HG03280 (cell line): ENCODE data around the gene ABCB4.

ENCODE experiments used
- ATAC-seq: cut with Tn5 transposase; IDR thresholded peaks from one replicate; pipeline ENCODE4 v1.9.1; 2021; ENCODE audit warnings: mild to moderate bottlenecking, moderate library complexity; ENCODE audit not compliant: unreplicated experiment

The ABCB4 gene

DNA sequence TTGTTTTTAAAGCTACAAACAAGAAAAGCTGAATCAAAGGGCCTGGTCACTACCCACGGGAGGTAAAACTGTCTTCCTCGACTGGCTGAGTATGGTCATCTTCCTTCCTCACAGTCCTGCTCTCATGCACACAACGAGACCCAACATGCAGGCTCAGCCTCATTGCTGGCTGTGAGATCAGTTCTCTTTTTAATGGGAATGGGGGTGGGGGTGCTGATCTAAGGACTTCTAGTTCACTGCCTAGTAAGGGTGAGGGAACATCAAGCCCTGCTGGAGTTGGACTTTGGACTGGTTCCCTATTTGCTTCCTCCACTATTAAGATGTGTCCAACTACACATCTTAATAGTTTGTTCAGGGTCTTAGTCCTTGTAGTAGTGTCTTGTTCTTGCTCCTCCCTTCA, 48.2 kb downstream of the ABCB4 start:
- ATAC-seq: no peak

DNA sequence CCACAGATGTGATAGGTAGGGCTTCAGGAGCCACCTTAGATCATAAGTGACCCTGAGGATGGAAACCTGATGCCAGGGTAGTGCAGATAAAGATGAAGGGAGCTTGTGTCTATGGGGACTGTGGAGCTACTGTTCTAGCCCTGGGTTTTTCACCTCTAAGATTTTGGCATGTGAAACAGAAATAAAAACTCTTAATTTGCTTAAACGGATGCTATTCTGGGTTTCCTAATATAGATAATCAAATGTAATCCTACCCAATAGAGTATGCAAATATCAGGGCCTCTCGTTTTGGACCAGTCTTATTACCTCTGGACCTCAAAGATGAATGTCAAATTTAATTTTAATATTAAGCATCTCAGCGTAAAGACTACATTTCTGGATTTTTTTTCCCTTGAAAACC, 49.3 kb downstream of the ABCB4 start:
- peak; percentile 63 for ATAC-seq

DNA sequence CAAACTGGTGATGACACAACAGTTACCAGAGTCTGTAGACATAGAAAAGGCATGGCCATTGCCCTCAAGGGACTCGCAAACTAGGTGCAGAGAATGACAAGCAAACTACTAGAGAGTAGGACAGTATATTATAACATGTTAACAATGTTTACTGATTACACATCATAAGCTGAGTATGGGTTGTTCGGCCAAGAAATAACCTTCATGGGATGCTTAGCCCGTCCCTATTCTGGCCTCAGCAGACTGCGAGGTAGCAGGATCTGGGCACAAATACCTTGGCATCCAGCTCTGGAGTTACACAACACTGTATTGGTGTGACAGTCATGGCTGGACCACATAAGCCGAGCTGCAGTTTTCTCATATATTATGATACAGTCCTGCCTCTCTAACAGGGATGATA, 51.4 kb downstream of the ABCB4 start:
- no peak for ATAC-seq

DNA sequence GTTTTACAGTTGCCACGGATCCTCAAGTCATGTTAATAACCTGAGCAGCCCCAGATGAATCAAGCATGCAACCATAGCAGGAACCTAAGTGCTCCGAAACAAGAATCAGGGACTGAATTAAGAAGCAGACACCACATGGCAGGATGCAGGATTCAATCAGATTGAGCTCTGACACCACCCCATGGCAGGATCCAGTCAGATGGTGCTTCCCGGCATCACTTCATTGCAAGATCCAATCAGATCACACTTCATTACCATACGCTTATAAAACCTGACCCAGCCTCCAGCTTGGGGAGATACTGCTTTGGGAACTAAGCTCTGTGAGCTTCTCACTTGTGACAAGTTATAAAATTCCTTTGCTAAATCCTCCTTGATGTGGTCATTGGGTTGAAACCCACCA, 55.3 kb downstream of the ABCB4 start:
- no peak for ATAC-seq

DNA sequence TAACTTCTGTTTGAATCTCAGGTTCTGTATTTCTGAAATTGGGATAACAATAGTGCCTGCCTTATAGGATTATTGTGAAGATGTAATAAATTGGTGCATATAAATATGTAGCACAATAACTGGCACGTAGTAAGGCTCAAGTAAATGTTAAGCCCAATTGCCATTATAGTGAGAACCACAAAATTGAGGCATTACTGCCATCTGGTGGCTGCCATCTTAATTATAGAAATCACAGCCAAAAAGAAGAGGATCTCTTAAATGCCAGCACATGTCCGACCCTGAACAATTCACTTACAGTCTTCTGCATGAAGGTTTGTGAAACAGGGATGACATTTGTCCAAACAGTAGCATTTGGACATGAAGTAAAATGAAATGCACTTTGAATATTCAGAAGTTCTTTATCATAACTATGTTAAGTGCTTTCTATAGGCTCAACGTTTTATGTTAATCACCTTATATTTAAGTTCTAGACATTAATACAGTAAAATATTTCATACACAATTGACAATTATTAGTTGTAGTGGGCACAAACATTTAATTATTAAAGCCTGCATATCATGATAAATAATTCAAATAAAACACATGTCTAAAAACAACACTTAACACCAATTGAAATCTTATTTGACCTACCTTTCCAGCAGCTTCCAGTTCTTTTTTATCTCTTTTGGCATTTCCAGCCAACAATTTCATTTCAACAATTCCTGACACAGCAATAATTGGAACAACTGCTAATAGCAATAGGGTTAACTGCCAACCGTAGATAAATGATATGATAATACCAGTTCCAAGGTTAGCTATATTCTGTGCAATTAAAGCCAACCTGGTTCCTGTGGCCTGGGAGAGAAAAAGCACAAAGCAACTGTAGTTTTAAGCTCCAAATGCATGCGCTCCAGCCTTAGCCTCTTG, 58.5 kb downstream of the ABCB4 start:
- ATAC-seq: peak; percentile 69

DNA sequence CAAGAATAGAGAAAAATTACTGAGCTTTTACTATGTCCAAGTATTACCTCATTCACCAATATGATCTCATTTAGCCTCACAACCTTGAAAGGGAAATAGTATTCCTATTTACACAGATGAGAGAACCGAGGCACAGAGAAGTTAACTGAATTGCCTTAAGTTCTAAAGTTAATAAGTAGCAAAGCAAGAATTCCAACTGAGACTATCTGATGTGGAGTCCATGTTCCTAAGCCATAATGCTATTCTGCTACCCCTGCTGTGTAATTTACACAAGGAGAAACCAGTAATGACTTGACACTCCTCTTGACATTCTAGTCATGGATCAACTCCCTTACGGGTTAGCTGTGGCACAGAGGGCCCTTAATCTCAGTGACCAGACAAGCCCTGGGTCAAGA, 60.7 kb downstream of the ABCB4 start:
- no peak for ATAC-seq

DNA sequence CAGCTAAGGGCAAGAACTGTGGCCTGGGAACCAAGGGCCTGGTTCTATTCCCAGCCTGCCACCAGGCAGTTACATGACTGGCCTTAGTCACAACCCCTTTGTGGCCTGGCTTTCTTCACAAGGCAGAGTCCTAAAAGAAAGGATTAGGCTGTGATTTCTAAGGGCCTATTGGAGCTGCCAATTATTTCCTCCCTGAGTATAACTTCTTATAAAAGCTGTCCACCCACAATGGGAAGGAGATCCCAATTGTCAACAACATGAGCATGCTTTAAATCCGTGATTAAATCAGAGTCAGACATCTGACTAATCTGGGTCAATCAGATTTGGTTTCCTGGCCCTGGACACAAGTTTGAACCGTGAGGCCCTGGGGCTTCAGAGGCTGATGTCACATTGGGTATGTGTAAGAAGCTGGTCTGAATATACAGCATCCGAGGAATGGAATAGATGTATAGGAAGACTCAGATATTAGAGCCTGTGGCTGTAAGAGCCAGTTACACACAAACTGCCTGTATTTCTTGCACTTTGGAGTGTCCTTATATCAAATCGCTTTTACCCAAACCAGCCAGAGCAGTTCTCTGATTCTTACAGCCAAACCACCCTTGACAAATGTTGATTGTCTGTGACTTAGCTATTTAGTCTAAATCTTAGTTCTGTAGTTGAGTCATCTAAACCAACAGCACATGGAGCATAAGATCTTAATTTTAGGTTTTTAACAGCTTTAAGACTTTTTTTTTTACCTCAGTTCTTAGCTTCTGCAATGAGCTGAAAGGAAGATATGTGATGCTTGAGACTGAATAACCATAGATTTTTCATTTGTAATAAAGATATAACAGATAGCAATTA, 61.3 kb downstream of the ABCB4 start:
- ATAC-seq: no peak

DNA sequence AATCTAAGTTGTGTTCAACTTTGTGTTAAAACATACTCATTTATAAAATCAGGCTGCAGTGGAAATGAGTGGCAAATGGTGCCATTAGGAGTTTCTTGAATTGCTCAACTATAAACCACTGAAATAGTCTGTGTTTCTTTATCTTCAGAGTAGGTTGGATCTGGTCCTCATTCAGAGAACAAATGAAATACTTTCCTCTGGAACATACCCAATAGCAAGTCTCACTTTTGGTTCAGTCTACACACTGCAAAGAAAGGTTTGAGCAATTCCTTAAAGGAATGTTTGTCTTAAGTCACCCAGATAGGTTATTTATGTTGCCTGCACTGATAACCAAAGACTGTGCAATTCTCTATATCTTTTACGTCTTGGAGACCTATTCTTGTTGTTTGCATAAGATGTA, 62.5 kb downstream of the ABCB4 start:
- ATAC-seq: no peak

DNA sequence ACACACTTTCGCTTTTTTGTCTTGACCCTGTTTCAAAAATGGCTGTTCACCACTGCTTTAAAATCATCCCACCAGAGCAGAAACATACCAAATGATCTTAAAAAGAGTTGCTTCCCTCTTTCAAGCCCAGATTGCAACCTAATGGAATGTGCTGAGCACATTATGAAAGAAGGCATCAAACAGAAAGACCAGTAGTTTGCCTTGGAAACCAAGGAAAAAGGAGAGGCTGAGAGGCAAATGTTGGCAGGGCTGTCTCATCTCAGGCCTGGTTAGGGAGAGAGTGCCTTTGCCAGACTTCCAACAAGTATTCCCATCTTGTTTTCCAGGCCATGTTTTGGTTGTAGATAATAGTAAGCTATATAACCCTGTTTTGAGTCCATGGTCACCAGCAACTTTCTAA, 64.3 kb downstream of the ABCB4 start:
- no peak for ATAC-seq

DNA sequence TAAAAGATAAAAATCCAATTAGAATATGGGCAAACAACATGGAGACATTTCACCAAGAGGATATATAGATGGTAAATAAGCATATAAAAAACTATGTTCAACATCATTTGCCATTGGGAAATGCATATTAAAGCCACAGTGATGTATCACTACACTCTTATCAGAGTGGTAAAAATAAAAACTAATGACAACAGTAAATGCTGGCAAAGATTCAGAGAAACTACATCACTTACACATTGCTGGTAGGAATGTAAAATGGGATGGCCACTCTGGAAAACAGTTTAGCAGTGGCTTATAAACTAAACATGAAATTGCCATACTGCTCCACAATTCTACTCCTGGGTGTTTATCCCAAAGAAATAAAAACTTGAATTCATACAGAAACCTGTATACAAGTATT, 70.8 kb downstream of the ABCB4 start:
- no peak for ATAC-seq

DNA sequence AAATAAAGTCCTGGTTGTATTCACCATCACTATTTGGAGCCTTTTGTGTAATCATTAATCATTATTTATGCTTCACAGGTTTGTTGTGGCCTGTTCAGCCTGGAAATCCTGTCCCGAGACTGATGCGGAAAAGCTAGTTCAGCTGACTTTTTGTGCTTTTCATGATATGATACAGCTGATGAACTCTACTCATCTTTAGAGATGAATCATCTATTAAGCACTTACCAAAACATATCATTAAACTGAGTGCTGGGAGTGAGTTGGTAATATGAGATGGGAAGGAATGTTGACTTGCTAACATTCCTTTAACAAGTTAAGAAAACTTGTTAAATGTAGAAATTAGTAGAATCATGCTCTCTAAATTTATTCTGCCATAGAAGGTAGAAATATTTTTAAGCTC, 77.0 kb downstream of the ABCB4 start:
- ATAC-seq: no peak

DNA sequence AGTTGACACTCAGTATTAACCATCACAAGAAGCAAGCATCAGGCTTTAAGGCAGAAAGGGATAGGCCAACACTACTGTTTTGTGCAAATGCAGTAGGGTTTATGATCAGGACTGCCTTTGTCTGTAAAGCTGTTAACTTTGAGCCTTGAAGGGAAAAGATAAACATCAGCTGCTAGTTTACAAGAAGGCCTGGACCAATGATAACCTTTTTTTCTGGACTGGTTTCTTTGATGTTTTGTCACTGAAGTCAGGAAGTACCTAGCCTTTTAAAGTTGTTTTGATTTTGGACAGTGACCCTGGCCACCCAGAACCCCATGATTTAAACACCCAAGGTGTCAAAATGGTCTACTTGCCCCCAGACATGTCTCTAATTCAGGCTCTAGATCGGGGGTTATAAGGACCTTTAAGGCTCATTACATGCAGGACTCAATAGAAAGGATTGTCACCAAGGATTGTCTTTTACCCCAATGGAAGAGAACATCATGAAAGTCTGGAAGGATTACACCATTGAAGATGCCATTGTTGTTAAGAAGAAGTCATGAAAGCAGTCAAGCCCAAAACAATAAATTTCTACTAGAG, 79.9 kb downstream of the ABCB4 start:
- no peak for ATAC-seq

DNA sequence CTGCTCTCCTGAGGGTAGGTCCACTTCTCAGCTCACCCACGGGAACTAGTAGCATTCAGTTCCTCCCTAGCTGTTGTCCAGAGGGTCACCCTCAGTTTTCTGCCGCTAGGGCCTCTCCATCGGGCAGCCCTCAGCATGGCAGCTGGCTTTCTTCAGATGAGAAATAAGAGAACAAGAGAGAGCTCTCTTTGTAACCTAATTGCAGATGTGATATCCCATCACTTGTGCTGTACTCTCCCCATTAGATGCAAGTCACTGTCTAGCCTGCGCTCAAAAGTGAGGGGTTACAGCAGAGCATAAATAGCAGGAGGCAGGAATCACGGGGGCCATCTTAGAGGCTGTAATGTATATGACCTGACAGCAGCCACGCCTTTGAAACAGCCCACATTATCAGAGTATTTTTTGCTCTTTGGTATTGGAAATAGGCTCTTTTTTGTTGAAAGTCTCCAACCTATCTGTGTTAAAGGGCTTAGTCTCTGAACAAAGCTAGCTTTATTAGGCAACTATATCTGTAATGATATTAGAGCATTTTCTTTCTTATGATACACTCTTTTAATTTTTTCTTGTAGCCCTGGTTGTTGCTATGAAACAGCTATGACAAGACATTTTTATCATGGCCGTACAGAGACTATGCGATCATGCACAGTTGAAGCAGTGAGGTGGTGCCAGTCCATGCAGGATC, 84.3 kb downstream of the ABCB4 start:
- ATAC-seq: no peak

DNA sequence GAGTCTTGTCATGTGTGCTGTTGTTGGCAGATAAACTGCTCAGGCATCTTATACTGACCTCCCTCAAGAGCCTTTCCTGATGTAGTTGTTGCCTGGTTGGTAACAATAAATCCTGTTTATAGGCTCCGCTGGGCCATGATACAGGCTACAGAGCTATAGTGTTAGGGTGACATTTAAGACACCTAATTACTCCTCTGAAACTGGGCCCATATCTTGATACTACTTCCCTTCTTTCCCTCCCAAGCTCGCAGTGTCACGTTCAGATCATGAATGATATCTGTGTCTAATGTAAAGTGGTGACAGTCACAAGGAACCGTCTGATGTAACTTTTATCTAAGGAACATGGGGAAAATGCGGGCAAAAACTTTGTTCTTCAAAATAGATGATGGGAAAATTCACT, 94.6 kb downstream of the ABCB4 start:
- no peak for ATAC-seq

DNA sequence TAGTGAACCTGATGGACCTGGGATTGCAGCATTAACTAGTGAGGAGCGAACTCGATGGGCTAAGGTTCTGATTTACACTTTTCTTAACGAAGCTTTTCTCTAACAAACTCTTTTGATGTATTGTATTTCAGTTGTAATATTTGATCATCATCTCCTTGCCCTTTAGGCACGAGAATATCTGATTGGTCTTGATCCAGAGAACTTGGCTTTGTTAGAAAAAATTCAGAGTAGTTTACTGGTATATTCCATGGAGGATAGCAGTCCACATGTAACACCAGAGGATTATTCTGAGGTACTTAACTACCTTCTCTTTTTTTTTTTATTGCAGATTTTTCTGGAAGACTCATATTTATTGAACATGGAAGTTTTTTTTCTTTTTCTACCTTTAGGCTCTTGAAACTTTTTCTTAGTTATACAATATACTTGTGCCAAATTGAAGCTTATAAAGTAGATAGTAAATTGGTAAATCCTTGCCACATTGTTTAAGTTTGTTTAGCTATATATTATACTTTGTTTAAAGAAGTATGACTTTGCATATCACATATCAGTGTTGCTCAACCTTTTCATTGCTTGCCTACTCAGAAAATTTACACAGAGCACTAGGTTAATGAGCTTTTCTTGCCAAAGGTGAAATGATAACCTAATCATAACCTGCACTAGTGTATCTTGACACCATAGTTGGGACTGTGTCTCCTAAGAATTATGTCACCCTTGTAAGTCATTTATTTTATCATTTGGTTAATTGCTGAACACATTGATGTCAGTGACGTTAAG, 99.6 kb downstream of the ABCB4 start:
- no peak for ATAC-seq

DNA sequence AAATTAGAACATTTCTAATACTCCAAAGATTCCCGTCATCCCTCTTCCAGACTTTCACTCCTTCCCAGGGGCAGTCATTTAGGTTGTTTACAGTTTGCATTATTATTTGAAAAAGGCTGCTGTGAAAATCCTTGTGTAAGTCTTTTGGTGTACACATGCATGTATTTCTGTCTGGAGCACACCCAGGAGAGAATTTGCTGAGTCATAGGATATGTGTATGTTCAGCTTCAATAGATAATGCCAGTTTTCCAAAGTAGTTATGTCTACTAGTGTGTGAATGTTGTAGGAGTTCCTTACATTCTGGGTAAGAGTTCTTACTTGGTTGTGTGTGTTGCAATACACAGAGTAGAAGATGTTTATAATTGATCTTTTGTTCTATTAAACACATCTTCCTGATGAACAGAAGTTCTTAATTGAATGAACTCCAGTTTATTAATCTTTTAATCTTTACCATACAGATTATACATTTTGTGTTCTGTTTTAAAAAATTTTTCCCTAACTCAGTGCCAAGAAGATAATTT, 104.8 kb downstream of the ABCB4 start:
- ATAC-seq: no peak

DNA sequence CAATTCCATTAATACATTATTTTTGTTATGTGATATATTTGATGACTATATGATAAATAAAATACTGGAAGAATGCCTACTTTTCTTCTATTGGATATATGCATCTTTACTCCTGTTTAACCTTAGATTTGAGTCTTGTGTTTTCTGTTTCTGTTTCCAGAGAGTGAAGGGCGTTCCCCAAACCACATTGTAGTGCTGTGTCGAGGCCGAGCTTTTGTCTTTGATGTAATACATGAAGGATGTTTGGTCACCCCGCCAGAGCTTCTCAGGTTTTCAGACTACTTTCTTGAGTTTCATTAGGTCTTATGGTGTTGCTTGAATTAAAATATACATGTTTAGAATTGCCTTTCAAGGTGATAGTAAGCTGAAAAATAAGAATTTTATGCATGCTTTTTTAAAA, 106.3 kb downstream of the ABCB4 start:
- ATAC-seq: no peak

DNA sequence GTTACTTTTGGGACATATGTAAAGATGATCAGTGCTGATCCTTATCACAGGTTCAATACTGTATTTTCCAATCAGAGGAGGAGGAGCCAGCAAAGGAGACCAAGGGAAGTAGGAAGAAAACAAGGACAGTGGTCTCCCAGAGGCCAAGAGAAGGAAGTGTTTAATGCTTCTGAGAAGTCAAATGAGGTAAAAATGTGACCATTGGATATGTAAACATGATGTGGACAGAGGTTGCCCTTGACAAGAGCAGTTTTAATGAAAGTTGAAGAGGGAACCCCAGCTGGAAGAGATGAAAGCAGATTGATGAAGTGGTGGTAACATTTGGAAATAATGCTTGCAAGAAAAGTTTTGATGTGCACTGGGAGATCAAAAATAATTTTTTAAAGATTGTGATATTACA, 111.2 kb downstream of the ABCB4 start:
- no peak for ATAC-seq

DNA sequence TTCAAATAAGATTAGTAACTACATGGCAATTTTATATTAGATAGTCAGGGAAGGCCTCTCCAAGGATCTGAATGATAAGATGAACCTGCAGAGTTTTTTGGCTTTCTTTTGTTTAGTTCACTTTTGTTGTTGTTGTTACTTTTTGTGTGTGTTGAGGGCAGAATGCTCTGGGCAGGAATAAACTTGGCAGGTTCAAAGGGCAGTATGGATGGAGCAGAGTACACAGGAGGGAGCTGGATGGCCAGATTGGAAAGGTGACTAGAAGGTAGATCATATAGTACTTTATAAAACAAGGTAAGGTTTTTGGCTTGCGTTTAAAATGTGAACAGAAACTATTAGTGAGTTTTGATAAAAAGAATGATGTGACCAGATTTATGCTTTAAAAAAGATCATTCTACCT, 112.1 kb downstream of the ABCB4 start:
- no peak for ATAC-seq

DNA sequence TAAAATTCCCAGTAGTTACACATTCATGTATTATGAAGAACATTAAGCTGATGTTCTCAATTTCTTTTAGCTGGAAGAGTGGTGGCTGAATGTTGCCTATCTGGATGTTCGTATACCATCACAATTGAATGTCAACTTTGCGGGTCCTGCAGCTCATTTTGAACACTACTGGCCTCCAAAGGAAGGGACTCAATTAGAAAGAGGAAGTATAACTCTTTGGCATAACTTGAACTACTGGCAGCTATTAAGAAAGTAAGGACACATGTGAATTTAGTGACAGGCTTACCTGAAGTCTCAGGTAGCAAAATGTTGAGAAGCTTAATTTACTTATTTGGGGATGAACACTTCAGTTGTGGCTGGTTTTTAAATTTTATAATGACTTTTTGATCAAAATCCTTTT, 114.2 kb downstream of the ABCB4 start:
- ATAC-seq: no peak
